Osteocyte (in vitro differentiated cells): Measurements from ENCODE around the gene SLC1A4. TPM values are rescaled to one million over a fixed set of nuclear protein-coding genes. Genes with fewer than 3 reads are reported as not detected.
A peak's percentile ranks its signal among the peaks of the same experiment; 100 is the strongest.
"Not testable (repeated sequence)": the region's sequence is repeated elsewhere in the genome, so short reads cannot be mapped to it uniquely, and the experiment has no call there.

Source experiments
- DNase-seq: peaks from one replicate; pipeline ENCODE4 v3.0.0; 2021; ENCODE audit warnings: mixed read lengths; ENCODE audit not compliant: unreplicated experiment; ENCODE audit errors: extremely low spot score
- H3K27ac Mint-ChIP-seq: one replicate; pipeline ENCODE4 v1.8.0; 2021; ENCODE audit warnings: mild to moderate bottlenecking, mixed read lengths; ENCODE audit not compliant: unreplicated experiment
- H3K27me3 Mint-ChIP-seq: one replicate; pipeline ENCODE4 v1.8.0; 2021; ENCODE audit warnings: mixed read lengths; ENCODE audit not compliant: unreplicated experiment
- H3K36me3 Mint-ChIP-seq: one replicate; pipeline ENCODE4 v1.8.0; 2021; ENCODE audit warnings: mixed read lengths; ENCODE audit not compliant: unreplicated experiment
- H3K4me1 Mint-ChIP-seq: one replicate; pipeline ENCODE4 v1.8.0; 2021; ENCODE audit warnings: mixed read lengths; ENCODE audit not compliant: unreplicated experiment
- H3K4me3 Mint-ChIP-seq: one replicate; pipeline ENCODE4 v1.8.0; 2021; ENCODE audit warnings: mild to moderate bottlenecking, moderate library complexity, mixed read lengths; ENCODE audit not compliant: unreplicated experiment
- H3K9me3 Mint-ChIP-seq: one replicate; pipeline ENCODE4 v1.8.0; 2021; ENCODE audit warnings: mixed read lengths; ENCODE audit not compliant: unreplicated experiment
- CTCF ChIP-seq: fragments of 200-600 bp; sonication (generic); IDR thresholded peaks from 2 replicates; pipeline ENCODE4 v1.5.0; 2021; ENCODE audit warnings: antibody characterized with exemption, mild to moderate bottlenecking, moderate library complexity
- total RNA-seq: library from RNA; stranded (reverse); gene quantifications from 2 replicates; pipeline ENCODE4 v1.2.1, GENCODE V29; 2021

Gene SLC1A4
- total RNA-seq, 1 donor from 2014 or later = 78.7 TPM

GRCh38 chr2:65000644-65001043 lies 11.4 kb downstream of the SLC1A4 start:
- Mint-ChIP-seq H3K27ac (peak overlapping the region; percentile 44), H3K36me3 (peaks cover 26% of the 10 kb centered on the region), H3K4me3 (no peak overlapping the region), H3K9me3 (no peaks in the 10 kb centered on the region), H3K27me3 (no peaks in the 10 kb centered on the region), H3K4me1 (peaks cover 55% of the 10 kb centered on the region)
- TF ChIP-seq CTCF = no peak
- no peak for DNase-seq

DNA sequence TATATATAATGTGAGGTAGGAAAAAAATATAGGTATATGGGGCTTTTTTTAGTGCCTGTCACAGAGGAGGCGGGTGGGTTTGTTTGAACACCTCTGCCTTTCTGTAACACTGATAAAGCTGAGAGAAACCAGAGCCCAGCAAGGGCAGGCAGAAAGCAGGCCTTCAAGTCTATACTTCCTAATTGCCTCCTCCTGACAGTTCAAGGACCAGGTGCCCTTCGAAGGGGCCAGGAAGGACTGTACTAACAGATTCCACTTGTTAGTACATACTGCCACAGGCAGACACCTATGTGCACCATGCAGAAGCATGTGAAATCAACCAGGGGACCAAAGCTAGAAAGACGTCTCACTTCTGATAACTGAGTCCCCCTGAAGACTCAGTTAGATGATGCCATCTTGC lies 13.8 kb downstream of the SLC1A4 start:
- H3K9me3 Mint-ChIP-seq = no peaks in the 10 kb centered on the region
- peaks cover 40% of the 10 kb centered on the region for H3K36me3 Mint-ChIP-seq
- peaks cover 31% of the 10 kb centered on the region for H3K4me1 Mint-ChIP-seq
- H3K27me3 Mint-ChIP-seq = no peaks in the 10 kb centered on the region
- H3K27ac Mint-ChIP-seq = peak overlapping the region; percentile 52
- H3K4me3 Mint-ChIP-seq = no peak overlapping the region
- no peak for TF ChIP-seq CTCF
- no peak for DNase-seq

DNA sequence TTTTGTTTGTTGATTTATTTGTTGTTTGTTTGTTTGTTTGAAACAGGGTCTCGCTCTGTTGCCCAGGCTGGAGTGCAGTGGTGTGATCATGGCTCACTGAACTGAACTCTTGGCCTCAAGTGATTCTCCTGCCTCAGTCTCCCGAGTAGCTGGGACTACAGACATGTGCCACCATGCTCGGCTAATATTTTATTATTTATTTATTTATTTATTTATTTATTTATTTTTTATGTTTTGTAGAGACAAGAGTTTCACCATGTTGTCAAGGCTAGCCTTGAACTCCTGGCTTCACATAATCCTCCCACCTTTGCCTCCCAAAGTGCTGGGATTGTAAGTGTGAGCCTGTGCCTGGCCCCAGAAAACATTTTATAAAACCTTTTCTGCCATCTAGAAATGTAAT lies 15.0 kb downstream of the SLC1A4 start:
- H3K27me3 Mint-ChIP-seq, DNase-seq, H3K9me3 Mint-ChIP-seq, H3K27ac Mint-ChIP-seq, H3K4me3 Mint-ChIP-seq: not testable (repeated sequence)
- Mint-ChIP-seq H3K36me3 (peaks cover 43% of the 10 kb centered on the region), H3K4me1 (peaks cover 21% of the 10 kb centered on the region)

GRCh38 chr2:65013776-65014175 lies 24.6 kb downstream of the SLC1A4 start:
- Mint-ChIP-seq H3K9me3 (no peaks in the 10 kb centered on the region), H3K4me1 (peaks cover 35% of the 10 kb centered on the region), H3K36me3 (peaks cover 57% of the 10 kb centered on the region), H3K27me3 (no peaks in the 10 kb centered on the region), H3K4me3 (no peak overlapping the region), H3K27ac (peak overlapping the region; percentile 62)
- DNase-seq = no peak
- no peak for TF ChIP-seq CTCF

DNA sequence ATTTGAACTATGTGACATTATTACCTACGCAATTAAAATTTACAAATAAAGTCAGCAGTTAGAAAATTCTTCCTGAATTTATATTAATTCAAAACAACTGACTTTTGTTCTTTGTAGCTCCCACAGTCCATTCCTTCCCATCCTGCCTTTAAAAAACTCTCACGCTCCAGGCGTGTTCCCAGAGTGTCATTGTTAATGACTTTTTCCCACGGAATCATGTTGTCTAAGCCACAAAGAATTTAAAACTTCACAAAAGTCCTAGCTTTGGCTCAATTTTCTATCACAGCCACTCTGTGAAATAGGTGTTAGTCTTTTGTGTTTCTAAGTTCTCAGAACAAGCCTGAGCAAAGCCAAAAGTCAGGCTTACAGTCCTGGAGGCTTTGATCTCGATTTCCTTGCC lies 26.5 kb downstream of the SLC1A4 start:
- no peaks in the 10 kb centered on the region for H3K9me3 Mint-ChIP-seq
- H3K27me3 Mint-ChIP-seq = no peaks in the 10 kb centered on the region
- peaks cover 51% of the 10 kb centered on the region for H3K4me1 Mint-ChIP-seq
- peak overlapping the region; percentile 73 for H3K27ac Mint-ChIP-seq
- DNase-seq = no peak
- TF ChIP-seq CTCF = no peak
- no peak overlapping the region for H3K4me3 Mint-ChIP-seq
- H3K36me3 Mint-ChIP-seq = peaks cover 52% of the 10 kb centered on the region

- Mint-ChIP-seq H3K27me3 (no peaks in the 10 kb centered on the region), H3K9me3 (no peaks in the 10 kb centered on the region), H3K4me1 (peaks cover 51% of the 10 kb centered on the region), H3K4me3 (no peak overlapping the region), H3K27ac (peak overlapping the region; percentile 73), H3K36me3 (peaks cover 52% of the 10 kb centered on the region)
- DNase-seq = no peak
- TF ChIP-seq CTCF = no peak
Measured at GRCh38 chr2:65016789-65017188, 27.6 kb downstream of the SLC1A4 start.
